H1 (cell line): ENCODE data around the gene CELF3. TPM values are rescaled to one million over a fixed set of nuclear protein-coding genes. Genes with fewer than 3 reads are reported as not detected.

ENCODE experiments used
- CTCF ChIA-PET: fragments of 300-600 bp; sonication (Branson Sonifier 250); formaldehyde crosslinking; loops from one replicate; lab custom pipeline; 2021; ENCODE audit not compliant: partially characterized antibody; lab: Charles Lee
- POLR2A ChIA-PET: fragments of 300-600 bp; sonication (Branson Sonifier 250); formaldehyde crosslinking; loops from one replicate; lab custom pipeline; 2021; ENCODE audit warnings: inconsistent platforms; ENCODE audit not compliant: partially characterized antibody; lab: Charles Lee
- DNase-seq, 2 experiments: peaks; one replicate each; pipeline versions ENCODE4 v3.0.0 to v3.0.0-alpha.2; 2010 to 2022; ENCODE audit warnings: low spot score in 2 of 2, low read depth in 1 of 2, mixed read lengths in 1 of 2
- FAIRE-seq: peaks from 2 replicates; lab custom pipeline; 2011; peaks lifted over from hg19 to GRCh38; lab: Jason Lieb, UNC
- H2AFZ ChIP-seq: 2 replicates; pipeline ENCODE4 v1.8.1; 2012; ENCODE audit warnings: low read length, inconsistent platforms
- H2AK5ac ChIP-seq: 2 replicates; pipeline ENCODE4 v1.6.1; 2013; ENCODE audit warnings: low read depth, low read length
- H2BK120ac ChIP-seq: replicated peaks from 2 replicates; pipeline ENCODE3; 2013; ENCODE audit warnings: low read depth, low read length, inconsistent platforms
- H2BK12ac ChIP-seq: 2 replicates; pipeline ENCODE4 v1.6.1; 2013; ENCODE audit warnings: low read depth, low read length
- H2BK15ac ChIP-seq: 2 replicates; pipeline ENCODE4 v1.6.1; 2013; ENCODE audit warnings: low read length
- H2BK20ac ChIP-seq: 2 replicates; pipeline ENCODE4 v1.6.1; 2013; ENCODE audit warnings: low read length
- H2BK5ac ChIP-seq: 2 replicates; pipeline ENCODE4 v1.6.1; 2013; ENCODE audit warnings: low read depth, low read length
- H3K14ac ChIP-seq: 2 replicates; pipeline ENCODE4 v1.6.1; 2013; ENCODE audit warnings: inconsistent platforms; ENCODE audit not compliant: insufficient read length
- H3K18ac ChIP-seq: 2 replicates; pipeline ENCODE4 v1.6.1; 2013; ENCODE audit warnings: low read length; ENCODE audit errors: extremely low read depth
- H3K23ac ChIP-seq: 2 replicates; pipeline ENCODE4 v1.6.1; 2013; ENCODE audit warnings: inconsistent platforms; ENCODE audit not compliant: insufficient read length
- H3K23me2 ChIP-seq: 2 replicates; pipeline ENCODE4 v1.6.1; 2013; ENCODE audit warnings: low read depth, low read length
- H3K27ac ChIP-seq: 2 replicates; pipeline ENCODE4 v1.6.1; 2011; ENCODE audit warnings: low read depth, low read length, inconsistent platforms
- H3K27me3 ChIP-seq, 4 experiments: replicated peaks in 1 of 4; 1 replicate in 1 of 4; 2 replicates in 3 of 4; pipeline versions ENCODE4 v1.6.1 to v1.8.1; 2011 to 2013; ENCODE audit warnings: low read length in 3 of 4, mild to moderate bottlenecking in 3 of 4, inconsistent platforms in 2 of 4, mixed read lengths in 2 of 4, moderate library complexity in 1 of 4; ENCODE audit not compliant: control insufficient read depth in 3 of 4, insufficient read depth in 3 of 4; ENCODE audit errors: extremely low read depth in 1 of 4
- H3K36me3 ChIP-seq, 4 experiments: 2 replicates each; pipeline versions ENCODE4 v1.6.1 to v1.8.1; 2011 to 2013; ENCODE audit warnings: mild to moderate bottlenecking in 4 of 4, low read length in 3 of 4, moderate library complexity in 2 of 4, control low read depth in 1 of 4, inconsistent platforms in 1 of 4; ENCODE audit not compliant: insufficient read depth in 4 of 4, control insufficient read depth in 2 of 4
- H3K4ac ChIP-seq: replicated peaks from 2 replicates; pipeline ENCODE3; 2013; ENCODE audit warnings: low read length, low read depth, mixed read lengths, inconsistent platforms; ENCODE audit not compliant: insufficient read length
- H3K4me1 ChIP-seq, 4 experiments: replicated peaks in 1 of 4; 1 replicate in 1 of 4; 2 replicates in 3 of 4; pipeline versions ENCODE4 v1.6.1 to v1.8.1; 2011 to 2013; ENCODE audit warnings: low read length in 3 of 4, inconsistent platforms in 2 of 4, mixed read lengths in 1 of 4; ENCODE audit not compliant: insufficient read depth in 4 of 4, control insufficient read depth in 3 of 4
- H3K4me2 ChIP-seq, 2 experiments: 2 replicates each; pipeline versions ENCODE4 v1.6.1 to v1.8.1; 2011 to 2013; ENCODE audit warnings: low read depth in 2 of 2, low read length in 2 of 2, control low read depth in 1 of 2, inconsistent platforms in 1 of 2, mild to moderate bottlenecking in 1 of 2; ENCODE audit not compliant: insufficient read depth in 1 of 2
- H3K4me3 ChIP-seq, 4 experiments: fragments of 200-600, 300-600 bp in 1 of 4; sonication (generic), shearing (Covaris generic), sonication (Bioruptor Twin) in 1 of 4; 2 replicates each; pipeline versions ENCODE4 v1.5.1 to v1.8.1; 2011 to 2016; ENCODE audit warnings: low read length in 4 of 4, low read depth in 3 of 4, control low read depth in 2 of 4, inconsistent platforms in 2 of 4, mild to moderate bottlenecking in 2 of 4, mixed read lengths in 1 of 4, moderate library complexity in 1 of 4; ENCODE audit not compliant: insufficient read depth in 2 of 4; ENCODE audit errors: extremely low read depth in 1 of 4
- H3K56ac ChIP-seq: replicated peaks from 2 replicates; pipeline ENCODE3; 2013; ENCODE audit warnings: low read depth, mild to moderate bottlenecking, mixed read lengths, low read length, inconsistent platforms; ENCODE audit not compliant: insufficient read length
- H3K79me1 ChIP-seq: 2 replicates; pipeline ENCODE4 v1.6.1; 2013; ENCODE audit warnings: low read depth, low read length, control low read depth
- H3K79me2 ChIP-seq, 2 experiments: 2 replicates each; pipeline versions ENCODE4 v1.6.1 to v1.8.1; 2012 to 2013; ENCODE audit warnings: low read length in 2 of 2, mild to moderate bottlenecking in 2 of 2, inconsistent platforms in 1 of 2; ENCODE audit not compliant: insufficient read depth in 2 of 2, control insufficient read depth in 1 of 2
- H3K9ac ChIP-seq, 4 experiments: replicated peaks in 1 of 4; 1 replicate in 1 of 4; 2 replicates in 3 of 4; pipeline versions ENCODE4 v1.6.1 to v1.8.1; 2011 to 2013; ENCODE audit warnings: low read depth in 3 of 4, low read length in 3 of 4, control low read depth in 2 of 4, mild to moderate bottlenecking in 2 of 4, moderate library complexity in 2 of 4, inconsistent platforms in 1 of 4; ENCODE audit errors: extremely low read depth in 1 of 4
- H3K9me3 ChIP-seq, 2 experiments: 2 replicates each; pipeline versions ENCODE4 v1.6.1 to v1.8.1; 2012 to 2013; ENCODE audit warnings: mild to moderate bottlenecking in 2 of 2, moderate library complexity in 2 of 2, control low read depth in 1 of 2, inconsistent platforms in 1 of 2, low read depth in 1 of 2, low read length in 1 of 2, mixed read lengths in 1 of 2; ENCODE audit not compliant: insufficient read depth in 2 of 2
- H4K20me1 ChIP-seq, 2 experiments: replicated peaks in 1 of 2; 2 replicates each; pipeline versions ENCODE3 to v1.8.1; 2011 to 2013; ENCODE audit warnings: inconsistent platforms in 2 of 2, low read length in 2 of 2, mild to moderate bottlenecking in 1 of 2; ENCODE audit not compliant: insufficient read depth in 2 of 2, control insufficient read depth in 1 of 2
- H4K5ac ChIP-seq: 2 replicates; pipeline ENCODE4 v1.6.1; 2013; ENCODE audit warnings: low read length, low read depth, mixed read lengths, inconsistent platforms; ENCODE audit not compliant: insufficient read length
- H4K8ac ChIP-seq: 2 replicates; pipeline ENCODE4 v1.8.0; 2013; ENCODE audit warnings: mild to moderate bottlenecking, moderate library complexity, low read length, inconsistent platforms; ENCODE audit not compliant: insufficient read depth; ENCODE audit errors: extremely low read depth
- H4K91ac ChIP-seq: replicated peaks from 2 replicates; pipeline ENCODE3; 2013; ENCODE audit warnings: low read length, mixed read lengths, inconsistent platforms; ENCODE audit not compliant: insufficient read length
- CTBP2 ChIP-seq: IDR thresholded peaks from 2 replicates; pipeline ENCODE4 v1.7.0; 2011; ENCODE audit warnings: borderline replicate concordance, mild to moderate bottlenecking, moderate library complexity, mixed read lengths, low read length; ENCODE audit not compliant: insufficient read depth, insufficient read length
- E2F6 ChIP-seq: IDR thresholded peaks from 2 replicates; pipeline ENCODE4 v1.6.1; 2012; ENCODE audit warnings: inconsistent platforms
- GABPA ChIP-seq: IDR thresholded peaks from 2 replicates; pipeline ENCODE4 v1.6.1; 2011; ENCODE audit warnings: mild to moderate bottlenecking, low read length, moderate library complexity, borderline replicate concordance; ENCODE audit not compliant: insufficient read depth
- JUN ChIP-seq: IDR thresholded peaks from 2 replicates; pipeline ENCODE4 v1.6.1; 2011; ENCODE audit warnings: low read depth, mild to moderate bottlenecking, improper control_type of control experiment, low read length
- KDM5A ChIP-seq: fragments of 200-600 bp; IDR thresholded peaks from 2 replicates; pipeline ENCODE4 v1.7.1; 2012; ENCODE audit warnings: mild to moderate bottlenecking, low read length, inconsistent platforms, mixed read lengths
- MAFK ChIP-seq: IDR thresholded peaks from 2 replicates; pipeline ENCODE4 v1.6.1; 2012; ENCODE audit warnings: low read depth, mild to moderate bottlenecking, improper control_type of control experiment, low read length
- RXRA ChIP-seq: IDR thresholded peaks from 2 replicates; pipeline ENCODE4 v1.6.1; 2011; ENCODE audit warnings: low read depth, mild to moderate bottlenecking, low read length, moderate library complexity; ENCODE audit not compliant: insufficient read depth
- SP4 ChIP-seq: IDR thresholded peaks from 2 replicates; pipeline ENCODE4 v1.6.1; 2012; ENCODE audit warnings: low read length, inconsistent platforms
- TAF1 ChIP-seq: IDR thresholded peaks from 2 replicates; pipeline ENCODE4 v1.6.1; 2011; ENCODE audit warnings: mild to moderate bottlenecking, low read depth, low read length
- WGBS, 2 experiments: shearing (Covaris generic) in 1 of 2; methylation state at CpG; one replicate each; pipeline versions ENCODE4 v1.1.6 to v1.1.7; 2013 to 2015; ENCODE audit warnings: low lambda C conversion rate in 2 of 2, mixed read lengths in 2 of 2, inconsistent platforms in 1 of 2, low coverage in 1 of 2, missing lambda C conversion rate in 1 of 2; ENCODE audit not compliant: insufficient replicate concordance in 2 of 2, insufficient coverage in 1 of 2, insufficient read length in 1 of 2; ENCODE audit errors: extremely low coverage in 1 of 2, missing lambda C conversion rate in 1 of 2; 5-methylcytosine and 5-hydroxymethylcytosine counted together
- polyA plus RNA-seq, 7 experiments: library from polyadenylated mRNA; depleted of rRNA in 3 of 7; stranded (reverse) in 5 of 7; unstranded in 2 of 7; fragments of >200 nt in 5 of 7; fragments of 200-250 nt in 2 of 7; gene quantifications; 1 replicate in 5 of 7; 2 replicates in 1 of 7; 4 replicates in 1 of 7; pipeline versions ENCODE4 v1.2.1 to v1.2.3, GENCODE V29; 2011 to 2013; ENCODE audit warnings: missing spikeins in 2 of 7, mixed read lengths in 2 of 7
- total RNA-seq: library from RNA; stranded (reverse); fragmentation: NEBNext Ultra II Directional; extraction: Animal tissue kit (Norgen Biotek cat#: 25700); gene quantifications from 2 replicates; pipeline ENCODE4 v1.2.1, GENCODE V29; 2021

Gene CELF3
- total and polyA plus RNA-seq, 2 of the 8 experiments (the other 6 are each of a cell fraction or from before 2014, with no cell fraction given) = 0.34 to 1.2 TPM

- 3% methylated on average over 60 of the region's 68 CpGs; no CpG with 5 or more reads in 1 of the 2 experiments for WGBS, 2 experiments
- TF ChIP-seq JUN (no peak), CTBP2 (no peak), RXRA (no peak), E2F6 (no peak), TAF1 (peak; percentile 97), KDM5A (peak; percentile 96), GABPA (no peak), SP4 (peak; percentile 87; the same call in 1 of the 2 replicates), MAFK (no peak)
These were observed 46.6 kb upstream of the CELF3 start, which contains the start of gene MRPL9 for GRCh38 chr1:151762941-151763921. Gene MRPL9, minus strand, starts transcription at chr1:151763496. Its CDS starts 17 bp downstream, at chr1:151763479.

More at GRCh38 chr1:151762941-151763921, 46.6 kb upstream of the CELF3 start, which contains the start of gene MRPL9:
- H2AFZ ChIP-seq = peak within 1 kb of the TSS; percentile 98
- no peak within 1 kb of the TSS for H3K23ac ChIP-seq
- ChIA-PET CTCF (interaction anchor here (0.8 to 1.7 kb wide), 11 partner anchors 11 to 169 kb away, joined by 3 to 5 read pairs (median 3); partner anchors contain the start of gene TDRKH), POLR2A (interaction anchor here (0.7 to 2.3 kb wide), 22 partner anchors 9 to 224 kb away, joined by 3 to 15 read pairs (median 4); partner anchors contain the start of genes C2CD4D, RIIAD1, SNX27 and TDRKH)
- H3K9me3 ChIP-seq = no peaks in the 10 kb centered on the region
- 0 out of 7 replicates have a peak, but pooled peaks cover 0 to 1% (median 0%) of the 10 kb centered on the region in 4 experiments for H3K4me1 ChIP-seq
- peak within 1 kb of the TSS; percentile 74 for H4K5ac ChIP-seq
- H2BK12ac ChIP-seq = no peak within 1 kb of the TSS
- no peak within 1 kb of the TSS for H2AK5ac ChIP-seq
- H4K91ac ChIP-seq = no peak within 1 kb of the TSS
- no peak within 1 kb of the TSS for H2BK15ac ChIP-seq
- peak within 1 kb of the TSS; percentile 83 to 94 (median 92) for H3K9ac ChIP-seq
- peak within 1 kb of the TSS; percentile 39 for H3K56ac ChIP-seq
- no peaks in the 10 kb centered on the region for H3K79me1 ChIP-seq
- H3K4me2 ChIP-seq = peak within 1 kb of the TSS; percentile 75 to 97
- no peak within 1 kb of the TSS for H3K18ac ChIP-seq
- peaks cover 0 to 3% of the 10 kb centered on the region in 2 experiments; a peak in 1 of 4 replicates for H3K79me2 ChIP-seq
- no peak within 1 kb of the TSS for H3K4ac ChIP-seq
- peaks cover 9 to 30% (median 23%) of the 10 kb centered on the region in 4 experiments; a peak in 7 of 8 replicates for H3K36me3 ChIP-seq
- no peak within 1 kb of the TSS for H3K14ac ChIP-seq
- H2BK120ac ChIP-seq = no peak within 1 kb of the TSS
- no peaks in the 10 kb centered on the region for H4K20me1 ChIP-seq
- no peak within 1 kb of the TSS for H2BK20ac ChIP-seq
- DNase-seq (peak; percentile 36 to 91), FAIRE-seq (no peak)
- H3K4me3 ChIP-seq = peak within 1 kb of the TSS; percentile 88 to 96 (median 92)
- peak within 1 kb of the TSS; percentile 85 for H3K27ac ChIP-seq
- peaks cover 4% of the 10 kb centered on the region; the same call in 1 of the 2 replicates for H3K23me2 ChIP-seq
- H2BK5ac ChIP-seq = peak within 1 kb of the TSS; percentile 38; the same call in 1 of the 2 replicates
- peak within 1 kb of the TSS; percentile 98 for H4K8ac ChIP-seq
- no peaks in the 10 kb centered on the region for H3K27me3 ChIP-seq
